HL-60 (cell line): ENCODE data around the gene DHRS3.

Experiments used
- CTCF ChIP-seq: IDR thresholded peaks from one replicate; pipeline ENCODE4 v1.5.1; 2011; ENCODE audit warnings: low read length, control low read depth, inconsistent platforms; ENCODE audit not compliant: insufficient read depth
- POLR2AphosphoS5 ChIP-seq: IDR thresholded peaks from 2 replicates; pipeline ENCODE4 v1.6.1; 2012; ENCODE audit warnings: low read depth

- no peak for TF ChIP-seq CTCF
- no peak for TF ChIP-seq POLR2AphosphoS5
Measured at GRCh38 chr1:12580054-12580887, 37.7 kb downstream of the DHRS3 start.
